ENCODE measurements around the gene CFAP119. TPM values are rescaled to one million over a fixed set of nuclear protein-coding genes. Genes with fewer than 3 reads are reported as not detected.

Gene CFAP119
- total and polyA plus RNA-seq, 2 donors (not counting 3 experiments of a cell fraction or from before 2014, with no cell fraction given) = 6.5 to 9.5 TPM

DNA sequence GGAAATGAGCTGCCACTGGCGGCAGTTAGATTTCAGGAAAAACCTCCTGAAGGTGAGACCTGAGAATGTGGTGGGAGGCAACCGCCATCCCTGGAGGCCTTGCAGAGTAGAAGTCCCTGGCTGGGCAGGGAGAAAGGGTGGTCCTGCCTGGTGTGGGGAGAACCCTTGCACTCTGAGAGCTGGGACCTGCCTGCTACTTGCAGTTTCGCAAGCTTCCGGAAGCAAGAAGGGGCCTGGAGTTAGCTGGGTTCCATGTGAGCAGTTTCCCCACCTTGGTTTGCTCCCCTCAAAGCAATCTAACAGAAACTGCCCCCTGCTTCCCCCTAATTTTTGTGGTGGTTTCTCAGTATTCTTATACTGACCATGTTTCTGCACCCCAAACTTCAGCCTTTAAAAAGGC, 18.7 kb upstream of the CFAP119 start:
- dilution Hi-C loops (cut with MboI; ENCODE audit: extremely low pct_ligation_motif_present, low sequenced_read_pairs) = no loop called here
- no TSS peak for BruUV-seq (replicated peaks)
- Histone ChIP-seq H3K27me3 (ENCODE audit: control insufficient read depth in 2 of 2, insufficient read depth in 2 of 2, low read length in 2 of 2) (no peaks in the 10 kb centered on the region), H3K9ac (replicated peaks; ENCODE audit: extremely low read depth, insufficient read depth, low read length) (no peak overlapping the region), H2AFZ (ENCODE audit: low read depth, low read length) (no peak overlapping the region), H3K9me3 (replicated peaks; ENCODE audit: control insufficient read depth, insufficient read depth, low read length) (no peaks in the 10 kb centered on the region), H3K79me2 (ENCODE audit: control insufficient read depth, insufficient read depth, low read length) (no peaks in the 10 kb centered on the region), H3K4me2 (ENCODE audit: insufficient read depth, low read length) (no peak overlapping the region), H3K9me1 (replicated peaks; ENCODE audit: control insufficient read depth, extremely low read depth, insufficient read depth, low read length) (no peaks in the 10 kb centered on the region), H3K27ac (ENCODE audit: insufficient read depth, low read depth, low read length) (no peak overlapping the region), H3K4me3 (replicated peaks in 1 of 3; ENCODE audit: insufficient read depth in 1 of 3, low read depth in 1 of 3, low read length in 3 of 3) (no peak overlapping the region), H3K4me1 (ENCODE audit: control insufficient read depth, extremely low read depth, insufficient read depth, low read length) (peaks cover 4% of the 10 kb centered on the region), H3K36me3 (ENCODE audit: control insufficient read depth in 2 of 2, extremely low read depth in 1 of 2, insufficient read depth in 2 of 2, low read length in 2 of 2) (peaks cover 0 to 19% of the 10 kb centered on the region in 2 experiments), H4K20me1 (replicated peaks; ENCODE audit: control insufficient read depth, extremely low read depth, insufficient read depth, low read length) (no peaks in the 10 kb centered on the region)
- DNase-seq (ENCODE audit: low read depth, low spot score) (no peak), FAIRE-seq (no peak)
- TF ChIP-seq MAX (IDR thresholded peaks at IDR 0.05; ENCODE audit: insufficient read depth, insufficient read length) (no peak), GATA2 (IDR thresholded peaks at IDR 0.05; ENCODE audit: insufficient read depth, insufficient read length, low read depth, low read length) (no peak), JUN (IDR thresholded peaks at IDR 0.05; ENCODE audit: borderline replicate concordance, insufficient read depth, insufficient read length, low read depth) (no peak), POLR2AphosphoS5 (IDR thresholded peaks at IDR 0.05; ENCODE audit: insufficient read depth, low read depth, low read length) (no peak), EZH2 (IDR thresholded peaks at IDR 0.05; ENCODE audit: borderline replicate concordance, low read depth, low read length, severe bottlenecking) (no peak), FOS (IDR thresholded peaks at IDR 0.05; ENCODE audit: borderline replicate concordance, insufficient read depth, low read length) (no peak), POLR2A (IDR thresholded peaks at IDR 0.05; ENCODE audit: low read depth, low read length) (no peak), MYC (IDR thresholded peaks at IDR 0.05; ENCODE audit: low read depth, low read length) (no peak)
- TF ChIP-seq, protein P1, sequence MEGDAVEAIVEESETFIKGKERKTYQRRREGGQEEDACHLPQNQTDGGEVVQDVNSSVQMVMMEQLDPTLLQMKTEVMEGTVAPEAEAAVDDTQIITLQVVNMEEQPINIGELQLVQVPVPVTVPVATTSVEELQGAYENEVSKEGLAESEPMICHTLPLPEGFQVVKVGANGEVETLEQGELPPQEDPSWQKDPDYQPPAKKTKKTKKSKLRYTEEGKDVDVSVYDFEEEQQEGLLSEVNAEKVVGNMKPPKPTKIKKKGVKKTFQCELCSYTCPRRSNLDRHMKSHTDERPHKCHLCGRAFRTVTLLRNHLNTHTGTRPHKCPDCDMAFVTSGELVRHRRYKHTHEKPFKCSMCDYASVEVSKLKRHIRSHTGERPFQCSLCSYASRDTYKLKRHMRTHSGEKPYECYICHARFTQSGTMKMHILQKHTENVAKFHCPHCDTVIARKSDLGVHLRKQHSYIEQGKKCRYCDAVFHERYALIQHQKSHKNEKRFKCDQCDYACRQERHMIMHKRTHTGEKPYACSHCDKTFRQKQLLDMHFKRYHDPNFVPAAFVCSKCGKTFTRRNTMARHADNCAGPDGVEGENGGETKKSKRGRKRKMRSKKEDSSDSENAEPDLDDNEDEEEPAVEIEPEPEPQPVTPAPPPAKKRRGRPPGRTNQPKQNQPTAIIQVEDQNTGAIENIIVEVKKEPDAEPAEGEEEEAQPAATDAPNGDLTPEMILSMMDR (IDR thresholded peaks at IDR 0.05; ENCODE audit: extremely low read depth in 1 of 2, insufficient read depth in 1 of 2, low read depth in 1 of 2, low read length in 2 of 2) = no peak
- ChIA-PET CTCF (no interaction called here), POLR2A (no interaction called here)
- intact Hi-C loops (cut with micrococcal nuclease) = no loop called here

All from endothelial cell of umbilical vein (primary cell).